Ishikawa (cell line): ENCODE results near the gene SORBS2.

Experiments used
- CEBPB ChIP-seq: IDR thresholded peaks from 2 replicates; pipeline ENCODE4 v1.6.1; 2012
- CREB1 ChIP-seq: IDR thresholded peaks from 2 replicates; pipeline ENCODE4 v1.6.1; 2012; ENCODE audit warnings: low read depth
- EGR1 ChIP-seq: IDR thresholded peaks from 2 replicates; pipeline ENCODE4 v1.6.1; 2012
- EP300 ChIP-seq: IDR thresholded peaks from 2 replicates; pipeline ENCODE4 v1.6.1; 2012; ENCODE audit warnings: borderline replicate concordance
- FOXM1 ChIP-seq: IDR thresholded peaks from 2 replicates; pipeline ENCODE4 v1.6.1; 2012; ENCODE audit warnings: low read depth, borderline replicate concordance
- NFIC ChIP-seq: IDR thresholded peaks from 2 replicates; pipeline ENCODE4 v1.6.1; 2012
- RAD21 ChIP-seq: IDR thresholded peaks from 2 replicates; pipeline ENCODE4 v1.6.1; 2012; ENCODE audit warnings: low read depth
- TAF1 ChIP-seq: IDR thresholded peaks from 2 replicates; pipeline ENCODE4 v1.6.1; 2012; ENCODE audit warnings: low read depth, mild to moderate bottlenecking
- TCF12 ChIP-seq: IDR thresholded peaks from 2 replicates; pipeline ENCODE4 v1.6.1; 2012; ENCODE audit warnings: low read depth
- TEAD4 ChIP-seq: IDR thresholded peaks from 2 replicates; pipeline ENCODE4 v1.6.1; 2012
- YY1 ChIP-seq: IDR thresholded peaks from 2 replicates; pipeline ENCODE4 v1.6.1; 2012; ENCODE audit warnings: low read depth
- ZBTB7A ChIP-seq: IDR thresholded peaks from 2 replicates; pipeline ENCODE4 v1.6.1; 2012; ENCODE audit warnings: low read depth
- TF ChIP-seq, protein P1 (sequence below): IDR thresholded peaks from 2 replicates; pipeline ENCODE4 v1.6.1; 2012; ENCODE audit warnings: low read depth, mild to moderate bottlenecking
- TF ChIP-seq, protein P2 (sequence below): IDR thresholded peaks from 2 replicates; pipeline ENCODE4 v1.6.1; 2012
- TF ChIP-seq, protein P3 (sequence below): IDR thresholded peaks from 2 replicates; pipeline ENCODE4 v1.6.1; 2012

The SORBS2 gene

DNA sequence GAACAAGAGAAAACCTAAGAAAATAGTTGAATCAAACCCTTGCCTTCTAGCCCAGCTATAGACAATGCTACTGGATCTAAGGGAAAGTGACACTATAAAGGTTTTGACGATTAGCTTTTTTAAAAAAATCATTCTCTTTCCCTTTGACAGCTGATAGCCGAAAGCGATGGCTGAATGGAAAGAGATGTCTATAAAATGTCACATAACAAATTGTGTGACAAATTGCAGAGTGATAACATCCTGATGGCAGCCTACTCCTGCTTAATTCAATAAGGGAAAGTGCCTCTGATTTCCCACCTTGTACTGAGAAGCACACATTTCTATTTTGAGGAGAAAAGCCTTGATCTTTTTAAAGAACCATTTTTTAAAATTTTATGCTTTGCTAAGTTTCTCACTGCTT, 114.5 kb downstream of the SORBS2 start:
- TF ChIP-seq FOXM1 (no peak), NFIC (no peak), TCF12 (no peak), TAF1 (no peak), CREB1 (no peak), TEAD4 (no peak), EGR1 (no peak), CEBPB (no peak), EP300 (no peak), YY1 (no peak)
- TF ChIP-seq, protein P1, sequence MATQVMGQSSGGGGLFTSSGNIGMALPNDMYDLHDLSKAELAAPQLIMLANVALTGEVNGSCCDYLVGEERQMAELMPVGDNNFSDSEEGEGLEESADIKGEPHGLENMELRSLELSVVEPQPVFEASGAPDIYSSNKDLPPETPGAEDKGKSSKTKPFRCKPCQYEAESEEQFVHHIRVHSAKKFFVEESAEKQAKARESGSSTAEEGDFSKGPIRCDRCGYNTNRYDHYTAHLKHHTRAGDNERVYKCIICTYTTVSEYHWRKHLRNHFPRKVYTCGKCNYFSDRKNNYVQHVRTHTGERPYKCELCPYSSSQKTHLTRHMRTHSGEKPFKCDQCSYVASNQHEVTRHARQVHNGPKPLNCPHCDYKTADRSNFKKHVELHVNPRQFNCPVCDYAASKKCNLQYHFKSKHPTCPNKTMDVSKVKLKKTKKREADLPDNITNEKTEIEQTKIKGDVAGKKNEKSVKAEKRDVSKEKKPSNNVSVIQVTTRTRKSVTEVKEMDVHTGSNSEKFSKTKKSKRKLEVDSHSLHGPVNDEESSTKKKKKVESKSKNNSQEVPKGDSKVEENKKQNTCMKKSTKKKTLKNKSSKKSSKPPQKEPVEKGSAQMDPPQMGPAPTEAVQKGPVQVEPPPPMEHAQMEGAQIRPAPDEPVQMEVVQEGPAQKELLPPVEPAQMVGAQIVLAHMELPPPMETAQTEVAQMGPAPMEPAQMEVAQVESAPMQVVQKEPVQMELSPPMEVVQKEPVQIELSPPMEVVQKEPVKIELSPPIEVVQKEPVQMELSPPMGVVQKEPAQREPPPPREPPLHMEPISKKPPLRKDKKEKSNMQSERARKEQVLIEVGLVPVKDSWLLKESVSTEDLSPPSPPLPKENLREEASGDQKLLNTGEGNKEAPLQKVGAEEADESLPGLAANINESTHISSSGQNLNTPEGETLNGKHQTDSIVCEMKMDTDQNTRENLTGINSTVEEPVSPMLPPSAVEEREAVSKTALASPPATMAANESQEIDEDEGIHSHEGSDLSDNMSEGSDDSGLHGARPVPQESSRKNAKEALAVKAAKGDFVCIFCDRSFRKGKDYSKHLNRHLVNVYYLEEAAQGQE, result no peak
- TF ChIP-seq, protein P2, sequence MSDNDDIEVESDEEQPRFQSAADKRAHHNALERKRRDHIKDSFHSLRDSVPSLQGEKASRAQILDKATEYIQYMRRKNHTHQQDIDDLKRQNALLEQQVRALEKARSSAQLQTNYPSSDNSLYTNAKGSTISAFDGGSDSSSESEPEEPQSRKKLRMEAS, result no peak
- TF ChIP-seq, protein P3, sequence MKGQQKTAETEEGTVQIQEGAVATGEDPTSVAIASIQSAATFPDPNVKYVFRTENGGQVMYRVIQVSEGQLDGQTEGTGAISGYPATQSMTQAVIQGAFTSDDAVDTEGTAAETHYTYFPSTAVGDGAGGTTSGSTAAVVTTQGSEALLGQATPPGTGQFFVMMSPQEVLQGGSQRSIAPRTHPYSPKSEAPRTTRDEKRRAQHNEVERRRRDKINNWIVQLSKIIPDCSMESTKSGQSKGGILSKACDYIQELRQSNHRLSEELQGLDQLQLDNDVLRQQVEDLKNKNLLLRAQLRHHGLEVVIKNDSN, result no peak

DNA sequence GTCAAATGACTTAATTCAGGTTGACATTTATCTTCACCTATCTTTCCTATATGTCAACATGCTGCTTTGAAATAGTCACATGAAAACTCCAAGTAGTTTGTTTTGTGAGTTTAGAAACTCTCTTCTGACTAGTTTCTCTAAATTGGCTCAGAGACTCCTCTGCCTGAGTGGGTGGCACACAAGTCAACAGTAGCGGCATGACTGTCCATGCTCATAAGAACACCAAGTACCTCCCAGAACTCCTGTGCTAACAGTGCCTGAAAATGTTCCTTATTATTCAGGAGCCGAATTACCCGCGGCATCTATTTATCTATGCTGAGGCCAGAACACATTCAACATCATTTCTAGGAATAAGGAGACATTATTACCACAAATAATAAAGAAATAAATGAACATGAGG, 116.3 kb downstream of the SORBS2 start:
- TF ChIP-seq NFIC, result no peak
- TF ChIP-seq, protein P1, result no peak
- no peak for TF ChIP-seq ZBTB7A
- no peak for TF ChIP-seq YY1
- TF ChIP-seq EGR1, result no peak
- no peak for TF ChIP-seq CREB1
- no peak for TF ChIP-seq TEAD4
- no peak for TF ChIP-seq CEBPB
- no peak for TF ChIP-seq TAF1
- TF ChIP-seq FOXM1, result no peak
- no peak for TF ChIP-seq EP300
- TF ChIP-seq, protein P3, result no peak
- TF ChIP-seq, protein P2, result no peak
- no peak for TF ChIP-seq TCF12
- TF ChIP-seq RAD21, result no peak

DNA sequence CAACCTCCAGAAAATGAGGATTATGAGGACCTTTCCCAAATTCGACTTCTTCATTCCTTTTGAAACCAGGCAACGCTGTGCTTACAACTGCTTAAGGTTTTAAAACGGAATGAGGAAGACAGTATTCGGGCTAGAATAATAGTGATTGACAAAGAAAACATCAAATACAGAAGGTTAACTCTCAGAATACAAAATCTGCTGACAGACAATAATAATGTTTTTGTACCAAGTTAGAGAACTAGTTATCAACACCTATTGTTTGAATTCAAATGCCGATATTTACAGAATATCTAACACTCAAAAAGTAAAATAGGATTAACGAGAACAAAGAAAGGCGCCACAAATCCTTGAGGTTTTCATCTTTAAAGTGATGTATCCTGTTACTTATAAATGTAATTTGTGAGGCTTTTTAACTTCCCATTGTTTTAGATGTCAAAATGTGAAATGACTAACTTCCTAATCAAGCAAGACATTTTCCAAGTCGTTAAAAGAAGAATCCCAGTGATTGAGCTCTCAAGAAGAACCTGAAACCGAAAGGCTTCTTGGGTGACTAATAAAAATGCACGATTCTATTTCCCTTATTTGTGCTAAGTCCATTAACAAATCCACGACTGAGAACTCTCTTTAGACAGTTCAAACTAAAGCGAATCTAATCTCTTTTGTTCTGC, 118.3 kb downstream of the SORBS2 start:
- TF ChIP-seq, protein P1, result no peak
- TF ChIP-seq CEBPB (no peak), TAF1 (no peak), TCF12 (no peak), TEAD4 (no peak)
- TF ChIP-seq, protein P2, result no peak

DNA sequence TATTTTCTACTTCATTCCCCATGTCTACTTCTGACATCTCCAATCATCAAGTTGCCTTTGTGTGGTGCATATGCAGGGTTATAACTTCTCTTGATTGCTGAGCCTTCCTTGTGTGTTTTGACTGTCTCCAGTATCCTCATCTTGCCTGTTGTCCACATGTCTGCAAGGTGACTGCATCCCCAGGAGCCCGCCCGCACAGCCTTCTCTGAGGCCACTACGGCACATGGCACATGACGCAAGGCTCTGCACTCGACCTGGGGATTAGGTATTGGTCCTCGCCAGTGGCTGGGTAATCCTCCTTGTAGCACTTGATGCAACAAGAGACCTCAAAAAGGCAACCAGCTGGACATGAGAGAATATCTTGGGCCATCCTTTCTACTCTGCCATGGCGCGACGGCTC, 122.6 kb downstream of the SORBS2 start:
- TF ChIP-seq CREB1 (no peak), TEAD4 (no peak), CEBPB (no peak), EP300 (no peak), RAD21 (no peak)
- TF ChIP-seq, protein P2, result no peak
